Right atrium auricular region (tissue), 2 donors: ENCODE data around the gene MFSD12. TPM values are rescaled to one million over a fixed set of nuclear protein-coding genes. Genes with fewer than 3 reads are reported as not detected.

Source experiments
- DNase-seq: peaks from one replicate; pipeline ENCODE4 v3.0.0-alpha.2; 2019; ENCODE audit warnings: low spot score
- H3K27ac ChIP-seq, 2 donors: fragments of 200-600 bp; sonication (generic); 1 replicate in 1 of 2; 2 replicates in 1 of 2; pipeline ENCODE4 v1.5.1; 2016 to 2019
- H3K27me3 ChIP-seq, 2 donors: fragments of 200-600 bp; sonication (generic); one replicate each; pipeline versions ENCODE4 v1.5.1 to v1.6.0; 2017 to 2019
- H3K36me3 ChIP-seq: fragments of 200-600 bp; sonication (generic); one replicate; pipeline ENCODE4 v1.5.1; 2016
- H3K4me1 ChIP-seq, 2 donors: fragments of 200-600 bp; sonication (generic); one replicate each; pipeline versions ENCODE4 v1.5.1 to v1.6.0; 2017 to 2019
- H3K4me3 ChIP-seq, 2 donors: fragments of 200-600 bp; sonication (generic); 1 replicate in 1 of 2; 2 replicates in 1 of 2; pipeline ENCODE4 v1.5.1; 2017 to 2019; ENCODE audit warnings: mild to moderate bottlenecking in 1 of 2, moderate library complexity in 1 of 2
- H3K9me3 ChIP-seq, 2 donors: fragments of 200-600 bp; sonication (generic); one replicate each; pipeline ENCODE4 v1.5.1; 2019
- CTCF ChIP-seq, 2 donors: fragments of 200-600 bp; sonication (generic); IDR thresholded peaks; one replicate each; pipeline ENCODE4 v1.5.1; 2019; ENCODE audit warnings: antibody characterized with exemption in 2 of 2
- total RNA-seq, 2 donors: library from RNA; depleted of rRNA; stranded (reverse); fragments of >200 nt; gene quantifications; one replicate each; pipeline ENCODE4 v1.1.0, GENCODE V29; 2016

The MFSD12 gene
- total RNA-seq, 2 donors from 2014 or later: 15.8 to 35.4 TPM

- Histone ChIP-seq H3K4me1 (peaks cover 0 to 6% of the 10 kb centered on the region in 2 donors), H3K4me3 (no peak overlapping the region), H3K36me3 (peaks cover 24% of the 10 kb centered on the region), H3K27ac (no peak overlapping the region), H3K27me3 (no peaks in the 10 kb centered on the region), H3K9me3 (no peaks in the 10 kb centered on the region)
- no peak for DNase-seq
- TF ChIP-seq CTCF (IDR thresholded peaks at IDR 0.05): no peak
Measured at GRCh38 chr19:3538258-3538929, 19.0 kb downstream of the MFSD12 start.

GRCh38 chr19:3537438-3538240, 19.7 kb downstream of the MFSD12 start:
- Histone ChIP-seq H3K27ac (peak overlapping the region; percentile 33 to 40), H3K27me3 (no peaks in the 10 kb centered on the region), H3K36me3 (peaks cover 31% of the 10 kb centered on the region), H3K4me3 (no peak overlapping the region), H3K4me1 (peaks cover 0 to 6% of the 10 kb centered on the region in 2 donors), H3K9me3 (no peaks in the 10 kb centered on the region)
- TF ChIP-seq CTCF (IDR thresholded peaks at IDR 0.05): no peak
- DNase-seq: no peak

DNA sequence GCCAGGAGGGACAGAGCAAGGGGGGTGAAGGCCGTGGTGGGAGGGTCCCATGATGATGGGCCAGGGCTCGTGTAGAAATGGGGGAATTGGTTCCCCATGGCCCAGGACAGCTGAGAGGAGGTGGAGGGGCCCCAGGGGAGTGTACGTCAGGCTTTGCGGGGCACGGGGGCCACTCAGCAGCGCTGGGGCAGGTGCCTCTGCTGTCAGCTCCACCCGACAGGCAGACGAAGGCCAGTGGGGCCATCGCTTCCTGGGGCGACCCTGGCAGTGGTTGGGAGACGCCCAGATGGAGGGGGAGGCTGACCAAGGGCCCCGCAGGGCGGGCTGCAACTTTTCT, 20.3 kb downstream of the MFSD12 start:
- Histone ChIP-seq H3K27ac (peak overlapping the region; percentile 33 to 40), H3K9me3 (no peaks in the 10 kb centered on the region), H3K36me3 (peaks cover 37% of the 10 kb centered on the region), H3K4me1 (peaks cover 0 to 6% of the 10 kb centered on the region in 2 donors), H3K4me3 (no peak overlapping the region), H3K27me3 (no peaks in the 10 kb centered on the region)
- DNase-seq: no peak
- TF ChIP-seq CTCF (IDR thresholded peaks at IDR 0.05): no peak

DNA sequence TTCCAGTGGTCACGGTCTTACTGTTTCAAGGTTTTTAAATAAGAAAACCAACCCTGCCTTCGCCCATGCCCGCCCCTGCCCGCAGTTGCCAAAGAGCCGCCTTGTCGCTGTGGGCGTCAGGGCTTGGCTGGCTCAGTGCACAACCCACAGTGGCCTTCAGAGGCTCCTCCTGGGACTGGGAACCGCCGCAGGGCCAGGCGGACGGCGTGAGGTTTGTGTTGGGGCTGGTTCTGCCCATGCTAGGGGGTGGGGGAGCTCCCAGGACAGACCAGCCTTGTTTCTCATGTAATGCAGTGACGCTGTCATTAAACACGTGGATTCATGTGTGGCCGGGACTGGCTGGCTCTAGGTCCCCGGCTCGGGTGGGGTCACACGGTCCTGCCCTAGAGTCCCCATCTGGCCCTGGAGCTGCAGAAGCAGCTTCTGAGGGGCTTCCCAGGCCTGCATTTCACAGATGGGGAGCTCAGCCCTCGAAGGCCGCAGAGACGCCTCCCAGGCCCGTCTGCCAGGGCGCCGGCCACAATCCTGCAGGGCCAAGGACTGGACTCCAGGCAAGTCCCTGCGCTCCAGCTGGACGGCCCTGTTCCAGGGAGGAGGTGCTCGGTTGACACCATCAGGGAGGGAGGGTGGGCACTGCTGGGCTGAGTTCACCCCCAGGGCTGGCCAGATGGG, 20.8 kb downstream of the MFSD12 start:
- peak; percentile 65 for DNase-seq
- no peak overlapping the region for H3K4me3 ChIP-seq
- TF ChIP-seq CTCF (IDR thresholded peaks at IDR 0.05): no peak

DNA sequence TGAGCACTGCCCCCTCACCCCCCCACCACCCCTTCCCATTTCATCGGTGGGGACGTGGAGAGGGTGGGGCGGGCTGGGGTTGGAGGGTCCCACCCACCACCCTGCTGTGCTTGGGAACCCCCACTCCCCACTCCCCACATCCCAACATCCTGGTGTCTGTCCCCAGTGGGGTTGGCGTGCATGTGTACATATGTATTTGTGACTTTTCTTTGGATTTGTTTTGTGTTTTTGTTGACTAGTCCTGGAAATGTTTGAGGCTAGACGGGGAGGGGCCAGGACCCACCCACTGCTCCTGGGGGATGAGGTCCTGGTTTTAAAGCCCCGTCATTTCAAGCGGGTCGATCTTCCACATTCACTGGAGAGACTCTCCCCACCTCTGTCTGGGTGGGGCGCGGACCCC, 21.4 kb downstream of the MFSD12 start:
- Histone ChIP-seq H3K27ac (no peak overlapping the region), H3K4me3 (no peak overlapping the region), H3K9me3 (no peaks in the 10 kb centered on the region), H3K4me1 (peaks cover 0 to 6% of the 10 kb centered on the region in 2 donors), H3K27me3 (no peaks in the 10 kb centered on the region), H3K36me3 (peaks cover 48% of the 10 kb centered on the region)
- DNase-seq: no peak
- TF ChIP-seq CTCF (IDR thresholded peaks at IDR 0.05): no peak

More for the DNA sequence above, 20.8 kb downstream of the MFSD12 start:
- no peaks in the 10 kb centered on the region for H3K27me3 ChIP-seq
- no peaks in the 10 kb centered on the region for H3K9me3 ChIP-seq
- peaks cover 0 to 6% of the 10 kb centered on the region in 2 donors for H3K4me1 ChIP-seq
- peak overlapping the region; percentile 33 to 40 for H3K27ac ChIP-seq
- H3K36me3 ChIP-seq: peaks cover 42% of the 10 kb centered on the region
